Esophagus muscularis mucosa (tissue), 4 donors: Measurements from ENCODE around the gene WBP2. TPM values are rescaled to one million over a fixed set of nuclear protein-coding genes. Genes with fewer than 3 reads are reported as not detected.

Source experiments
- DNase-seq: peaks from one replicate; pipeline ENCODE4 v3.0.0-alpha.2; 2017; ENCODE audit errors: extremely low spot score
- H3K27ac ChIP-seq, 4 donors: fragments of 200-600 bp; sonication (generic); replicated peaks in 1 of 4; 1 replicate in 3 of 4; 2 replicates in 1 of 4; pipeline ENCODE4 v1.5.1; 2016 to 2019; ENCODE audit warnings: mild to moderate bottlenecking in 1 of 4
- H3K27me3 ChIP-seq, 4 donors: fragments of 200-600 bp; sonication (generic); one replicate each; pipeline versions ENCODE4 v1.5.1 to v1.6.0; 2016 to 2019
- H3K36me3 ChIP-seq, 4 donors: fragments of 200-600 bp; sonication (generic); one replicate each; pipeline ENCODE4 v1.5.1; 2016 to 2019
- H3K4me1 ChIP-seq, 4 donors: fragments of 200-600 bp; sonication (generic); one replicate each; pipeline ENCODE4 v1.5.1; 2016 to 2019
- H3K4me3 ChIP-seq, 4 donors: fragments of 200-600 bp; sonication (generic); 1 replicate in 2 of 4; 2 replicates in 2 of 4; pipeline ENCODE4 v1.5.1; 2016 to 2019; ENCODE audit warnings: mild to moderate bottlenecking in 4 of 4, moderate library complexity in 1 of 4
- H3K9me3 ChIP-seq, 4 donors: fragments of 200-600 bp; sonication (generic); 1 replicate in 3 of 4; 2 replicates in 1 of 4; pipeline ENCODE4 v1.5.1; 2016 to 2019
- EP300 ChIP-seq: sonication (generic); formaldehyde crosslinking; IDR thresholded peaks from one replicate; pipeline ENCODE4 v1.6.1; 2017; ENCODE audit warnings: antibody characterized with exemption
- POLR2A ChIP-seq: fragments of 450-650 bp; IDR thresholded peaks from one replicate; pipeline ENCODE4 v1.6.1; 2017; ENCODE audit warnings: antibody characterized with exemption, moderate library complexity, mild to moderate bottlenecking, low read depth
- POLR2AphosphoS5 ChIP-seq, 2 donors: sonication (generic); formaldehyde crosslinking; IDR thresholded peaks; one replicate each; pipeline ENCODE4 v1.6.1; 2017; ENCODE audit warnings: antibody characterized with exemption in 2 of 2
- WGBS: methylation state at CpG from one replicate; pipeline ENCODE4 v1.1.5; 2018; 5-methylcytosine and 5-hydroxymethylcytosine counted together
- intact Hi-C: fragments of 100-400 bp; cut with DNase I; formaldehyde crosslinking; loops from one replicate; pipeline ENCODE4 v1.15.1; 2023
- total RNA-seq, 4 donors: library from RNA; depleted of rRNA; stranded (reverse); fragments of >200 nt; gene quantifications; one replicate each; pipeline versions ENCODE4 v1.1.0 to v1.2.1, GENCODE V29; 2016
- TF ChIP-seq, protein P1 (sequence below), 3 experiments: fragments of 200-600 bp in 2 of 3; fragments of 450-650 bp in 1 of 3; sonication (generic) in 2 of 3; IDR thresholded peaks; one replicate each; pipeline ENCODE4 v1.5.1; 2017 to 2019; ENCODE audit warnings: antibody characterized with exemption in 3 of 3, mild to moderate bottlenecking in 2 of 3, moderate library complexity in 1 of 3

Gene WBP2
- total RNA-seq, 4 donors from 2014 or later, result 48.2 to 95.8 (median 85.2) TPM

DNA sequence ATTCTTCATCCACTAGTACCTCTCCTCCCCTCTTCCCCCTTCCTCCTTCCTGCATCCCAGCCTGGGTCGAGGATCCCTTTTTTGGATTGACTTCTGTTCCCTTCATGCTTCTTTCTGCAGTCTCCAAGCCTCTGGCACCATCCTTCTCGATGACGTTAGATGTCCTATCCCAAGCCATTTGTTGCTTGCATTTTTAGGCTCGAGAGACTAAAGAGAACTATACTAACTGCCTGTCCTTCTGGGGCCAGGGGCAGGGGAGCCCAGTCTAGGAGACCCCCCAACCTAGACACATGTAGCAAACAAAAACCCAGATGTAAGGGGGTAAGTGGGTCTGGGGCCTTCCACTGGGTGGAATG lies 46.6 kb downstream of the WBP2 start:
- Histone ChIP-seq H3K27me3 (no peaks in the 10 kb centered on the region), H3K27ac (peak overlapping the region; percentile 55 to 68 (median 65)), H3K4me3 (no peak overlapping the region), H3K36me3 (peaks cover 18 to 45% (median 41%) of the 10 kb centered on the region in 4 donors), H3K4me1 (peaks cover 27 to 46% (median 32%) of the 10 kb centered on the region in 4 donors), H3K9me3 (no peaks in the 10 kb centered on the region)
- intact Hi-C loops, result no loop called here
- TF ChIP-seq EP300 (no peak), POLR2AphosphoS5 (IDR thresholded peaks at IDR 0.05) (no peak)
- 64% methylated on average over 4 of the region's 4 CpGs for WGBS
- no peak for DNase-seq

- H3K9me3 ChIP-seq, result no peaks in the 10 kb centered on the region
- 93% methylated on average over 3 of the region's 3 CpGs for WGBS
- H3K4me3 ChIP-seq, result no peak overlapping the region
- intact Hi-C loops, result no loop called here
- no peaks in the 10 kb centered on the region for H3K27me3 ChIP-seq
- peaks cover 24 to 41% (median 29%) of the 10 kb centered on the region in 4 donors for H3K4me1 ChIP-seq
- peaks cover 17 to 38% (median 37%) of the 10 kb centered on the region in 4 donors for H3K36me3 ChIP-seq
- H3K27ac ChIP-seq, result peak overlapping the region; percentile 55 to 68 (median 65)
- TF ChIP-seq EP300, result no peak
- TF ChIP-seq POLR2A, result no peak
- TF ChIP-seq, protein P1, sequence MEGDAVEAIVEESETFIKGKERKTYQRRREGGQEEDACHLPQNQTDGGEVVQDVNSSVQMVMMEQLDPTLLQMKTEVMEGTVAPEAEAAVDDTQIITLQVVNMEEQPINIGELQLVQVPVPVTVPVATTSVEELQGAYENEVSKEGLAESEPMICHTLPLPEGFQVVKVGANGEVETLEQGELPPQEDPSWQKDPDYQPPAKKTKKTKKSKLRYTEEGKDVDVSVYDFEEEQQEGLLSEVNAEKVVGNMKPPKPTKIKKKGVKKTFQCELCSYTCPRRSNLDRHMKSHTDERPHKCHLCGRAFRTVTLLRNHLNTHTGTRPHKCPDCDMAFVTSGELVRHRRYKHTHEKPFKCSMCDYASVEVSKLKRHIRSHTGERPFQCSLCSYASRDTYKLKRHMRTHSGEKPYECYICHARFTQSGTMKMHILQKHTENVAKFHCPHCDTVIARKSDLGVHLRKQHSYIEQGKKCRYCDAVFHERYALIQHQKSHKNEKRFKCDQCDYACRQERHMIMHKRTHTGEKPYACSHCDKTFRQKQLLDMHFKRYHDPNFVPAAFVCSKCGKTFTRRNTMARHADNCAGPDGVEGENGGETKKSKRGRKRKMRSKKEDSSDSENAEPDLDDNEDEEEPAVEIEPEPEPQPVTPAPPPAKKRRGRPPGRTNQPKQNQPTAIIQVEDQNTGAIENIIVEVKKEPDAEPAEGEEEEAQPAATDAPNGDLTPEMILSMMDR (IDR thresholded peaks at IDR 0.05), result no peak
- no peak for TF ChIP-seq POLR2AphosphoS5 (IDR thresholded peaks at IDR 0.05)
- DNase-seq, result no peak
Observed at GRCh38 chr17:75807861-75808260, 47.3 kb downstream of the WBP2 start.

GRCh38 chr17:75806822-75807500 lies 48.2 kb downstream of the WBP2 start:
- TF ChIP-seq POLR2AphosphoS5 (IDR thresholded peaks at IDR 0.05) (no peak), POLR2A (no peak), EP300 (no peak)
- TF ChIP-seq, protein P1 (IDR thresholded peaks at IDR 0.05), result no peak
- H3K9me3 ChIP-seq, result no peaks in the 10 kb centered on the region
- WGBS, result 88% methylated on average over 4 of the region's 4 CpGs
- no peak overlapping the region for H3K4me3 ChIP-seq
- H3K4me1 ChIP-seq, result peaks cover 23 to 33% (median 29%) of the 10 kb centered on the region in 4 donors
- no peak overlapping the region for H3K27ac ChIP-seq
- H3K36me3 ChIP-seq, result peaks cover 8 to 30% (median 28%) of the 10 kb centered on the region in 4 donors
- no peak for DNase-seq
- H3K27me3 ChIP-seq, result no peaks in the 10 kb centered on the region
- intact Hi-C loops, result no loop called here

DNA sequence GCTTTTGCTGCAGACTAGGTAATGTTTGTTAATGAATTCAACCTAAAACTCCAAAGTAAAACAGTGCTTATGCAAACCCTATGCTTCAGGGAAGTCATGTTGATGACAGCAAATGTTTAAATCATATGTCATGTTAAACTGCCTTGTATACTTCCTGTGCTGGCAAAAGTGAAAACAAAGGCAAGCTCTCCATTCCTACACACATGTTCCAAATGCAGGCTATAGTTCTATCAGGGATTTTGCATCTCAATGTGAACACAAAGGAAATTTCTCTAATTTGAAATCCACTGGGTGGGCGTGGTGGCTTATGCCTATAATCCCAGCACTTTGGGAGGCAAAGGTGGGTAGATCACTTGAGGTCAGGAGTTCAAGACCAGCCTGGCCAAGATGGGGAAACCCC lies 51.3 kb downstream of the WBP2 start:
- H3K9me3 ChIP-seq, result no peaks in the 10 kb centered on the region
- H3K4me3 ChIP-seq, result no peak overlapping the region
- H3K27ac ChIP-seq, result no peak overlapping the region
- peaks cover 8 to 31% (median 27%) of the 10 kb centered on the region in 4 donors for H3K36me3 ChIP-seq
- no peaks in the 10 kb centered on the region for H3K27me3 ChIP-seq
- intact Hi-C loops, result no loop called here
- peaks cover 10 to 16% (median 14%) of the 10 kb centered on the region in 4 donors for H3K4me1 ChIP-seq
- WGBS, result 100% methylated on average over 1 of the region's 1 CpG
- TF ChIP-seq EP300 (no peak), POLR2AphosphoS5 (IDR thresholded peaks at IDR 0.05) (no peak), POLR2A (no peak)
- TF ChIP-seq, protein P1 (IDR thresholded peaks at IDR 0.05), result no peak
- no peak for DNase-seq

DNA sequence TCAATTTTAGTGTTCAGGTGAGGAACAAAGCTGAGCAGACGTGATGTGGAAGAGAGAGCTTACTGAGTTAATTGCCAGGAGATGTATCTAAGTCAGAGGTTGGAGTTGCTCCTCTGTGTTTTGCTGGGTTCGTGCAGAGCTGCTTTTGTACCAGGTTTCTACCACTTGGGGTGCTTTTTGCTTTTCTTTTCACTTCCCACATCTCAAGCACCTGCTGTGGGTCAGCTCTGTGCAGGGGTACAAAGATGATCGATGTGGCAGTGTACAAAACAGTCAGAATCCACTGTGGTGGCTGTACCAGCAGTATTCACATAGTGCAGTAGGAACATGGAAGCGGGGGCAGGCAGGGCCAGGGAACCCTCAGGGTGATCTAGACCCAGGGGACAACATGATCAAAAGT lies 55.7 kb downstream of the WBP2 start:
- no peak for TF ChIP-seq POLR2AphosphoS5 (IDR thresholded peaks at IDR 0.05)
- TF ChIP-seq POLR2A, result no peak
- no peak for TF ChIP-seq EP300
- TF ChIP-seq, protein P1 (IDR thresholded peaks at IDR 0.05), result no peak
- Histone ChIP-seq H3K9me3 (no peaks in the 10 kb centered on the region), H3K4me1 (no peaks in the 10 kb centered on the region), H3K27me3 (no peaks in the 10 kb centered on the region), H3K27ac (no peak overlapping the region), H3K4me3 (no peak overlapping the region), H3K36me3 (peaks cover 8 to 54% (median 44%) of the 10 kb centered on the region in 4 donors)
- DNase-seq, result no peak
- 85% methylated on average over 4 of the region's 4 CpGs for WGBS
- intact Hi-C loops, result no loop called here
